MV-4-11 (cell line): ENCODE data around the gene RAB27B.
A peak's percentile ranks its signal among the peaks of the same experiment; 100 is the strongest.
"Not testable (repeated sequence)": the region's sequence is repeated elsewhere in the genome, so short reads cannot be mapped to it uniquely, and the experiment has no call there.

Source experiments
- DNase-seq: peaks from one replicate; lab custom pipeline; 2025; lab: John Stamatoyannopoulos, UW

RAB27B gene, protein sequence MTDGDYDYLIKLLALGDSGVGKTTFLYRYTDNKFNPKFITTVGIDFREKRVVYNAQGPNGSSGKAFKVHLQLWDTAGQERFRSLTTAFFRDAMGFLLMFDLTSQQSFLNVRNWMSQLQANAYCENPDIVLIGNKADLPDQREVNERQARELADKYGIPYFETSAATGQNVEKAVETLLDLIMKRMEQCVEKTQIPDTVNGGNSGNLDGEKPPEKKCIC

DNA sequence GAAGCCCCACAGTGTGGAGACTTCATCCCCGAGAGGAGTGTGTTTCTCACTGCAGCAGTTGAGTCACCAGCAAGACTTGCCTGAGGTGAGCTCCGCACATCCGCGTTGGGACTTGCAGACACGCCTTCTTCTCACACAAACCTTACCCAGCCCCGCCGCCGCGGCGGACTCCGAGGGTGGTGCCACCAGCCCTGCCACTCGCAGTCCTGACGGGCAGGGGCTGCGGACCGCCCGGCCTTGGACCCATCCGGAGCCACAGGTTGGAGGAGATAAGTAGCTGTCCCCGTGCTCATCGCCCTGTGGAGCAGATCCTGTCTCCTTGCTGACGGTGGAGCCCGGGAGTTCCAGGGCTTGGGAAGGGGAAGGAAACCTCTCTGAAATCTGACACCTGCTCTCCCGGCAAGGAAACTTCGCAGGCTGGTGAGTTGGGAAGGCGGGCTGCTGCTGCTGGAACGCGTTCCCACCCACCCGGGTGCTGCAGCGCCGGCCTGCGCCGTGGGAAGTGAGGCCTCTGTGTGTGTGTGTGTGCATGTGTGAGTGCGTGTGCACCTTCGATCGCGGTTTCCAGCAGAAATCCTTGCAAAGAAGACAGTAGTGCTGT lies at the start of gene RAB27B:
RAB27B (plus strand) TSS at position 197 of the 601 bp plus-strand sequence. CDS start 49,109 bp downstream, outside the sequence.
- peak; percentile 17 for DNase-seq

DNA sequence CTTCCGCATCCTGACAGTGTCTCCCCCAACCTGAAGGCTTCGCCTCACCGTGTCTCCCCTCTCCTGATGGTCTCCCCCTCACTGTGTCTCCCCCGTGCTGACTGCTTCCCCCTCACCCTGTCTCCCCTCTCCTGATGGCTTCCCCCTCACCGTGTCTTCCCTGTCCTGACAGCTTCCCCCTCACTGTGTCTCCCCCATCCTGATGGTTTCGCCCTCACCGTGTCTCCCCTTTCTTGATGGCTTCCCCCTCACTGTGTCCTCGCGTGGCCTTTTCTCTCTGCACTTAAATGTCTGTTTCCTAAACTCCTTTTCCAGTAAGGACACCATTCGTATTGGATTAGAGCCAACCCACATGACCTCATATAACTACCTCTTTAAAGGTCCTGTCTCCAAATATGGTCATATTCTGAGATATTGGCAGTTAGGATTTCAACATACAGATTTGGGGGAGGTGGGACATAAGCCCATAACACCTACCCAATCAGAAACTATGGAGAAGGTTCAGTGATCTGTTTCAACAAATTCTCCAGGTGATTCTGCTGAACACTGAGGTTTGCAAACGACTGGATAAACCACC lies 47.9 kb upstream of the RAB27B start:
- peak; percentile 27 for DNase-seq

DNA sequence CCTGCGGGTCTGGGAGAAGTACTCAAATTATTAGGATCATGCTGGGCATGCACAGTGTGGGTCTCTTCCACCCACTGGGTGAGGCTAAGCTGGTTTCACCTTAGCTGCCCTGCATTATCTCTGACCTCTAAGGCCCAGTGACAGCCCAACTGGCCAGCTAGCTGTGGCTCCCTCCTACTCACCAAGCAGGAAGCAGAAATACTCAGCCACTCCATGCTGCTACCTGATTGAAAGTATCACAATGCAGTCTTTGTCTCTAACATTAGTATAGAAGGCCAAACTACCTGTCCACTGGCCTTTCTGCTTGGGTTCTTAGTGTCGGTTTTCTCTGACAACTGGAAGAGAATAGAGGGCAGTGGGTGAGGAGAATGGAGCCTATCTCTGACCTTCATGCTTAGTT lies 47.3 kb upstream of the RAB27B start:
- no peak for DNase-seq

DNA sequence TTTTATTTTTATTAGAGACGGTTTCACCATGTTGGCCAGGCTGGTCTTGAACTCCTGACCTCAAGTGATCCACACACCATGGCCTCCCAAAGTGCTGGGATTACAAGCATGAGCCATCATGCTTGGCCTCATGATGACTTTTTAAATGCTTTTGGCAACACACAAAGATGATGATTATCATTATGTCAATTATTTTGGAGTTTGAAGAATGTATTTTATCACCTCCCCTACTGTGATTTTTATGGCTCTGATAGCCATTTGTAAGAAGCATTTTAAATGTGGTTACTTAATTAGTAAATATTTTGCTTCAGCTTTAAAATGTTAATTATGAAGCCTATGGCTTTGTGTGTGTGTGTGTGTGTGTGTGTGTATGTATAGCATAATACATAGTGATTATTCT lies 45.1 kb upstream of the RAB27B start:
- DNase-seq, result no peak

DNA sequence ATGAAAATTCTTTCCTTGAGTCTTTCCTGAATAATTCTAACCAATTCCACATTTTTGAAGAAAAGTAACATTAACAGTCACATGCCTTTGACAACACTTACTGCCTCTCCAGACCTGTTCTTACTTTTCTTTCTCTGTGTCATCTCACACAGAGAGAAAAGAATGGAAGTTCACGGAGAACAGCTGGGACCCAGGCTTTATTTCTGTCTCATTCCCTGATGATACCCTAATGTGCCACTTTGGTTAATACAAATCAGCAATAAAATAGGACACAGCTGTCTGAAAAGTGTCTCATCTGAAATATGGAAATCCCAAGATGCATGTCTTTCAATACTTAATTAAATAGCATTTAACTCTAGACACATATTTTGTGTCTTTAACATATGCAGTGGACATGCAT lies 42.1 kb upstream of the RAB27B start:
- no peak for DNase-seq

DNA sequence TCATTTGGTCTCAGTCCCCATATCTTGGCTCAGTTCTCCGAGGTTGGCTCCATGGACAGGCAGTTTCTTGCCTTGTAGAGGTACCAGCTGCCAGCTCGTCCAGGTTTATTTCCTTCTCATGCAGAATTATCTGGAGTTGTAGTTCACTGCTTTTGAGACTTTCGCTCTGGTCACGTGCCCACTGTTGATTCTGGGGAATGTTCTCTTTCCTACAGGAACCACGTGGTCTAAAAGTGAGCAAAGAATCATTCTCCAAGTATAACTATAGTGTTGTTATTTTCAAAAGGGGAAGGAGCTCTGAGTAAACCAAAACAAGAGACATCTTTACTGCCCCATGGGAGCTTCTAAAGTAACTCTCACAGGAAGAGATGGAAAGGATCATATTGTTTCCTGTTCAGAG lies 41.2 kb upstream of the RAB27B start:
- DNase-seq, result peak; percentile 28

DNA sequence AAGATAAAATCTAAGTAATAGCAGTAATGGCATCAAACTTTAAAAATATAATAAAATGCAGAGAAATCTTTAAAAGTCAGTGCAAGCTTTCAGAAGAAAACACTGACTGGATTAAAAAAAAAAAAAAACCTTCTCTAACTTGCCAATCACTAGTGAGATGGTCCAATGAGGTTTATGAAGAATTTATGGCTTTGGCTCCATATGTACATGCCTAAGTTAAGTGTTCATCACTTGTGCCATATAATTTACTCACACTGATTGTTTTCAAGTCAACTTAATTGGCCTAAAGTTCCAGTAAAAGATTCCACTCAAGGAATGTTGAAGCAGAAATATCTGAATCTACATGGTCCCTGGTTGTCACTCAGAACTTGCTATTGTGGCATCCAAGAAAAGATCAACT lies 40.7 kb upstream of the RAB27B start:
- DNase-seq, result no peak

DNA sequence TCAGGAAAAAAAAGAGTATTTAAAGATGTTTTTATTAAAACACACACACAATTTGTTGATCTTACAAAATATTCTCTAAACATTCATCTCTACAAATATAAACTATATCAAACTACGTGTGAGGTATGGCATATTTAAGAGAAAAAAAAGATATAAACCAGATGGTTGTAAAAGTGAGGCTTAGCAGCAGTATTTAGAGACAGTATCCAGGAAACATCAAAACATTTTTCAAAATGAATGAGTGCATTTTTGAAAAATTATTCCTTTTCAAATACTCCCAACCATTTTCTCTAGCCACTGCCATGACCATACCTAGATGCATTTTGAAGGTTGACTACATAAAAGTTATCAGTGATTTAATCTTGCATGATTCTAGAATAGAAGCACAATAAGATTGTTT lies 38.2 kb upstream of the RAB27B start:
- no peak for DNase-seq

DNA sequence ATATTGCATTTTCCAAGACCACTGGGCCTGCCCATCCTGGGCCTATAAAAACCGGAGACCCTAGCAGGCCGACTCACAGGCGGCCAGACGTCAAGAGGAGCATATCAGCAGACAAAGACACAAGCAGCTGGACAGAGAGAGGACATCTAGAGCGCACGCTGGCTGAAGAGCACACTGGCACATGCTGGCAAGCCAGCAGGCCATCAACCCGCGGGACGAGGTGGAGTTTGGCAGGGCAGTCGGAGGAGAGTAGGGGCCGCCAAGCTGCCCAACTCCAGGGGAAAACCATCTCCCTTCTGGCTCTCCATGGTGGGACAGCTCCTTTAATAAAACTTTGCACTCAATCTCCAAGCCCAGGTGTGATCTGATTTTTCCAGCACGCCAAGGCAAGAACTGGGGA lies 36.6 kb upstream of the RAB27B start:
- no peak for DNase-seq

DNA sequence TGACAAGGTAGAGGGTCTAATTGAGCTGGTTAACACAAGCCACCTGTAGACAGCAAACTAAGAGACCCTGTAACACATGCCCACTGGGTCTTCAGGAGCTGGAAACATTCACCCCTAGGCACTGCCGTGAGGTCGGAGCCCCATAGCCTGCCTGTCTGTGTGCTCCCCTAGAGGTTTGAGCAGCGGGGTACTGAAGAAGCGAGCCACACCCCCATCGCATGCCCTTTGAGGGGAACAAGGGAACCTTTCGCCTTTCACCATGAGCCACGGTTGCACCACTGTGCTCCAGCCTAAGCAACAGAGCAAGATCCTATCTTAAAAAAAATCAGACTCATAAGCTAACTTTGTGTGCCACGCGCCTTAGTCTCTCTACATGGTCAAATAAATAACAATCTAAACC lies 36.2 kb upstream of the RAB27B start:
- DNase-seq, result no peak

DNA sequence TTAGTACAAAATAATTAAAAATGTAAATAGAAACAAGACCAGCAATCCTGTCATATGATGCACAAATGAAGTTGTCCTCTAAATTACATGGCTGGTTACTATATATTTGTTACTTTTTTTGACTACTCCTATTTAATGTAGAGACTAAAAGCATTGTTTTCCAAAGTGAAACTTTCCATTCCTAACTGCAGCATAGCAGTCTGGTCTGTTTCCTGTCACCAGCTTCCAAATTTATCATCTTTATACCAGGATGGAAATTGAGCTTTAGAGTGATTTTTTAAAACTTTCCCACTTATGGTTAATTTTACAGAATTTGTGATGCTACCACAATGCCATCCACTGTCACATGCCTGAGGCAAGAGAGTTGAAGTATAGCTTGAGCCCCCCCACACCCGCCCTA lies 33.5 kb upstream of the RAB27B start:
- DNase-seq, result no peak

DNA sequence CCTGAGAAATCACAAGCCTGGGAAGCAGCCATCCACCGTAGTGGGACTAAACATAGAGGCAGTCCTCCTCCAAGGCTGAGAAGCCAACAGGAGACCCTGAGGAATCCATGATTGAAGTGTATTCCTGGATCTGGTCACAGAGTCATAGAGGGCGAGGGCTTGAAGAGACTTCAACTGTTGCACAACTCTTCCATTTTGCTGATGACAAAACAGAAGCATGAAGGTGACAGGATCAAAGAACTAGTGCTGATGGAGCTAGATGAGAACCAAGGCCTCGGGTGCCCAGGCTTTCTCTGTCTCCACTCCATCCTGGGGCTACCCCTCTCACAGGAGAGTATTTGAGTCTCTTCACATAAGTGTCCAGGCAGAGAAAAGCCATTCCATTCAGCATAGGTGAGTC lies 30.1 kb upstream of the RAB27B start:
- DNase-seq, result no peak

DNA sequence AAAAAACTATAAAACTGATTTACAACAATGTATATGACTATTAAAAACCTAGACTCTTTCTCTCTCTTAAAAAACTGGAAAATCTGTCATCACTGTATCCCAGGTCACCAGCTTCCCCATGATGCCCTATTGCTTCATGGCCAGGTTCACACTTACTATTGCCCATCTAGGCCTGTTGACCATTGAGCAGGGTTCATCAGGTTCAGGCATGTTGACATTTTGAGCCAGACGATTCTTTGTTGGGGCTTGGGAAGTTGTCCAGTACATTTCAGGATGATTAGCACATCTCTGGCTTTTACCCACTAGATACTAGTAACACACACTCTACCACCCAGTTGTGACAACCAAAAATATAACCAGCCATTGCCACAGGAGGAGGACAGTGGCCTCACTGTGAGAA lies 26.9 kb upstream of the RAB27B start:
- no peak for DNase-seq

DNA sequence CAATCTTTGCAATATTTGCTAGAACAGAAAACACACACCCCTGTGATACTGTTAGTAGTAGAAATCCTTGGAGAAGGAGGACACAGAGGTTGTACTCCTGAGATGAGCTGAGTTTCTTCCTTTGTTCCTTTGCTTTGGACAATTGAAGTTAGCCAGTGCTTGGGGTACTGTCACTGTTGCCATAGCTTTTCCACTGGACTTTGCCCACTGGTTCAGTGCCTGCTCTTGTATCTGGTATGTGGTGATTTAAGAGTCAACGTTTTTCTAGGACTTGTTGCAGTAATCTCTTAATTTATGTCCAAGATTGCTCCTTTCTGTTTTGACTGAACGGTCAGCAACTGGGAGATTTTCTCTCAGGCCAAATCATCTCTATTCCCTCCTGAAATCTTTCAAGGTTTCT lies 26.1 kb upstream of the RAB27B start:
- DNase-seq, result no peak

DNA sequence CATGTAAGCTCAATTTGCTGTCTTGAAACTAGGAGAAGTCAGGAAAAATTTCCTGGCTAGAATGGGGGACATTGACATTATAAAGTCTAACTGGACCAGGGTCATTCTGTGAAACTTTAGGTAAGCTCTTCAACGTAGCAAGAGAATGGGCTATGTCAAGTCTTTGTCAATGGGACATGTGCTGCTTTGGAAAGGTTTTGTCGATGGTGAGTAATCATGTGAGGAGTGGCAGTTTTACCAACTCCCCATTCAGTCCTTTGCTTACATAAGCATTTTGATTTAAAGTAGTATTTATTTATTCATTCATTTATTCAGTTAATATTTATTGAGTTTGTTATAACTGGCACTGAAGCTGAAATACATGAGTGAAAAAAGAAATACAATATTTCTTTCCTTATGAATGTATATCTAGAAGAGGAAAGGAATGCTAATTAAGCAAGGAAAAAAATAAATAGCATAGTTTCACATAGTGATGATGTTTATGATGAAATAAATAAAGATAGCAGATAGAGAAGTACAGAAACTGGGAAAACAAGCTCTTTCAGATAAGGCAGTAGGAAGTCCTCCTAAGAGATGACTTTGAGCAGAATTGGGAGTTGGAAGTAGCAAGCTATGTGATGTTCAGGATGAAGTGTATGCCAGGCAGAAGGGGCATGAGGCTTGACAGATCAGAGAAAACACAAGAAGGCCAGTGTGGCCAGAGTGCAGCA lies 25.4 kb upstream of the RAB27B start:
- DNase-seq, result no peak

DNA sequence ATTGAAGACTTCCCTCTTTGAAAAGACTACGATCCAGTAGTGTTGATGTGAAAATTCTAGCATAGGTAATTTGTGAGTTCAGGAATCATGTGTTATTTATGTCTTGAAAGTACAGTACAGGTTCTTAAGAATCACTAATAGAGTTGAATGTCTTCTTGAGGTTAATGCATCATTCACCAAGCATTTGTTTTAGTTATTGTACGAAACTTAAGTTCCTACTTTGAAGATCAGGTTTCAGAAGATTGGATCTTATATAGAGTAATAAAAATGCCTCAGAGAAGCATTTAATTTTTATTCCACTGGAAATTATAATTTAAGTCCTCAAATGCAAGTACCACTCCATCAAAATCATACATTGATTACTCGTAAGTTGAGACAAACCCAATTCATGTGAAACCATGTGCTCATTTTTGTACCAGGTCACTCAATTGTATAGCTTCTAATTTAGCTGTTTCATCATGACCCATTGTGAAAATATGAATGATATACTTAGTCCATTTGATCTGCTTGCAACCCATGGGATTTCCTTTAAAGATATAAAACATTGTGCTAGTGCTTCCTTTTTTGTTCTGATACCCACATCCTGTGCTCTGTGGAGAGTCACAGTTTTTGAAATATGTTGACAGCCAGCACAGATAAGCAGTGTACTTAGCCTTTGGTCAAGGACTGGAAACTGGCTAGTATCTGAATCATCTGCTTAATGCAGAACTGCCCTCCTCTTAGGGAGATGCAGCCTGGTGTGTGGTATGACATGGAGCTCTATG lies 22.5 kb upstream of the RAB27B start:
- peak; percentile 97 for DNase-seq

DNA sequence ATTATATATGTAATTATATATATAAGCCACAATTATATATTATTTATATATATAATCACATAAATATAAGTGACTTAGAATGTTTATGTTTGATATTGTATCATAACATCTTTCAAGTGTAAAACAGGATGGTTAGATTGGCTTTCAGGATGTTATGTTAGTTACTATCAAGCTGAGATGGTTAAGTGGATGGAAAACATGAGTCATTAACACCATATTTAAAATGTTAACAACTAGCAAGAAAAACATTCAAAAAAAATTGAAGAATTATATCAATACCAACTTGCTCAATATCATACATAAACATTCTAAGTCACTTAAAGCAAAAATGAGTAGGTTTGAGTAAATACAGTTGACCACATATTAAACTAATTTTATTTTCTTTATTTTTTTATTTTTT lies 21.8 kb upstream of the RAB27B start:
- DNase-seq, result no peak

DNA sequence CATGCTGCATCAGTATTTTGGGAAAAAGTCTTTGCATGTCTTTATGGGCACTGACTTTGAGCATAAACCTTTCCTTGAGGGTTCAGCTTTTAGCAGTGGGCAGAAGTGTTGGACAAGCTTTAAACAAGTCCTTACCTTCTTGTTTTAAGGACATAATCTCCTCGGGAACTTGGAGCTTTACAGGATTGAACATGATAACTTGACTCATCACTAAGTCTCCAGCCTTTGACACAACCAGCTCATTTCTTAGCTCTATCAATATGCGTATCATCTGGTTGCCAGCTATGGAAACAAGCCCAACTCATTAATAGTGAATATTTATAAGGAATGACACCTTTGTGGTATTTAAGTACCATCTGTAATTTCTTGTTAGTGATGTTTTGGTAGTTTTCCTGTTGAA lies 21.0 kb upstream of the RAB27B start:
- DNase-seq, result no peak

DNA sequence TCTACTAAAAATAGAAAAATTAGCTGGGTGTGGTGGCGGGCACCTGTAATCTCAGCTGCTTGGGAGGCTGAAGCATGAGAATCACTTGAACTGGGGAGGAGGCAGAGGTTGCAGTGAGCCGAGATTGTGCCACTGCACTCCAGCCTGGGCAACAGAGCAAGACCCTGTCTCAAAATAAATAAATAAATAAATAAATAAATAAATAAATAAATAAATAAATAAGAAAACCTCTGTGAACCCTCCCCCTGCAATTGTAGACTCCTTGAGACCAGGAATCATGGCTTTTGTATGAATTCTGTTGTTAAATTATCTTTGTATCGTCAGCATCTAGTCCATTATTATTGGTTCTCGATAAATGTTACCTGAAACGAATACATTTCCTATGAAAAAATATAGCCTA lies 17.6 kb upstream of the RAB27B start:
- DNase-seq, result not testable (repeated sequence)

DNA sequence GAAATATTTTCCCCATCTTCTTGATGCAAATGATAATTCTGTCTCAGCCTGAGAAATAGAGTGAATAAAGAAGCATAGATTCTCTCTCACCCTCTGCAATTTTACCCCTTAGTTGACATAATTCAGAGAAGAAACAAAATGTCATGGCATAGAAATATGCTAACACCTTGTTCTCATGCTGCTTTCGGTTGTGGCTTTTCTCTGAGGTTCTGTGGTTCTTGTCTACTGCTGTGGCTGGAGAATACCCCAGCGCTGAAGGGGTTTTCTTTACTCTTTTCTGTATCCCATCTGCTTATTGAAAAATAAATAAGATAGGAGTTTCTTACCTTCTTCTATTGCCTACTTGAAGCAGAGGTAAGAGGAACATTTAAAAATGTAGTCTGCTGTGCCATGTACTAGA lies 15.4 kb upstream of the RAB27B start:
- DNase-seq, result no peak

DNA sequence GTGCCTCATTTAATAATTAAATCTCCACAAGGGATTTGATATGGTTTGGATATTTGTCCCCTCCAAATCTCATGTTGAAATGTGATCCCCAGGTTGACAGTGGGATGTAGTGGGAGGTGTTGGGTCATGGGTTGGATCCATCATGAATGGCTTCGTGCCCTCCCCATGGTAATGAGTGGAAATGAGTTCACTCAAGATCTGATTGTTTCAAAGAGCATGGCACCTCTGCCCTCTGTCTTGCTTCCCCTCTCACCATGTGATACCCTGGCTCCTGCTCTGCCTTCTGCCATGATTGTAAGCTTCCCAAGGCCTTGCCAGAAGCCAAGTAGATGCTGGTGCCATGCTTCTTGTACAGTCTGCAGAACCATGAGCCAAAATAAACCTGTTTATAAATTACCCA lies 15.0 kb upstream of the RAB27B start:
- DNase-seq, result no peak

DNA sequence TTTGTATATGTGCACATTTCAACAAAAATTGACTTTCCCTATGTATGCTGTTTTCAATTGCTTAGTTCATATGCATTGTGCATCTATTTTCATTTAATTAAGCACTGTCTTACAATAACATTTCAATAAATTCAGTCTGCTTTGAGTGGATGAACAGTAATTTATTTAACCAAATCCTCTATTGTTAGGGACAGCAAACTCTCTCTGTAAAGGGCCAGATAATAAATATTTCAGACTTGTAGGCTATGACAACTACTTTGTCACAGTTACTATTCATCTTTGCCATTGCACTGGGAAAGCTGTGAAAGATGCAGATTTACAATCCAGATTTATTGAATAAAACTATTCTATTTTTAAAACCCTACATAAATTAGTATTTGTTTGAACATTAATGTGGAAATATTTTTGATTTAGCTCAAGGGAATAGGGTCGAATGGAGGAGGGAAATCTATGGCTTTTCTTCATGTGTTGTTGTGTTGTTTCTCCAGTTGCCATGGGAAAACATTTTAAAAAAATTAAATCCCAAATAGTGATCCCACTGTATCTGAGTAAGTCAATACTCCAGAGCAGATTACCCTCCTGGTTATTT lies 14.2 kb upstream of the RAB27B start:
- DNase-seq, result no peak
